NB4 (cell line): ENCODE results near the gene CEP170.

Source experiments
- DNase-seq: peaks from one replicate; pipeline ENCODE4 v3.0.0; 2010; ENCODE audit warnings: low read depth
- H3K4me3 ChIP-seq: one replicate; pipeline ENCODE4 v1.5.1; 2011; ENCODE audit warnings: mild to moderate bottlenecking, low read depth, low read length, moderate library complexity
- MYC ChIP-seq: IDR thresholded peaks from 2 replicates; pipeline ENCODE4 v1.6.1; 2011; ENCODE audit warnings: low read depth, low read length
- POLR2A ChIP-seq: IDR thresholded peaks from 2 replicates; pipeline ENCODE4 v1.6.1; 2011; ENCODE audit warnings: mild to moderate bottlenecking; ENCODE audit not compliant: insufficient read length; ENCODE audit errors: extremely low read depth
- TF ChIP-seq, protein P1 (sequence below): IDR thresholded peaks from one replicate; pipeline ENCODE4 v1.5.1; 2012; ENCODE audit warnings: low read depth, low read length
- TF ChIP-seq, protein P2 (sequence below): IDR thresholded peaks from 2 replicates; pipeline ENCODE4 v1.6.1; 2011; ENCODE audit warnings: low read depth, low read length

The CEP170 gene

DNA sequence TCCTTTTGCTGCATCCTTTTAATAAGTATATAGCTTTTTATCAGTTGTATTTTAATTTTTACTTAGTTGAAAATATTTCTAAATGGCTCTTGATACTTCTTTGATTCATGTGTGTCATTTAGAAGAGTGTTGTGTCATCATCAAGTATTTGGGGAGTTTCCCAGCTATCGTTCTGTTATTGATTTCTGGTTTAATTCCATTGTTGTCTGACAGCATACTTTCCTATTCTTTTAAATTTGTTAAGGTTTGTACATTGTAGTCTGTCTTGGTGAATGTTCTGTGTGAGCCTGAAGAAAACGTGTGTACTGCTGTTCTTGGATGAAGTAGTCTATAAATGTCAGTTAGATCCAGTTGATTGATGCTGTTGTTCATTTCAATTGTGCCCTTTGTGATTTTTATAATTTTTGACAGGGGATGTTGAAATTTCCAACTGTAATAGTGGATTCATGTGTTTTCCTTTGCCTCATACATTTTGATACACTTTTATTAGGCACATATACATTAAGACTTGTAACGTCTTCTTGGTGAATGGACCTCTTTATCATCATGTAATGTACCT, 25.6 kb upstream of the CEP170 start:
- no peak overlapping the region for H3K4me3 ChIP-seq
- TF ChIP-seq, protein P1, sequence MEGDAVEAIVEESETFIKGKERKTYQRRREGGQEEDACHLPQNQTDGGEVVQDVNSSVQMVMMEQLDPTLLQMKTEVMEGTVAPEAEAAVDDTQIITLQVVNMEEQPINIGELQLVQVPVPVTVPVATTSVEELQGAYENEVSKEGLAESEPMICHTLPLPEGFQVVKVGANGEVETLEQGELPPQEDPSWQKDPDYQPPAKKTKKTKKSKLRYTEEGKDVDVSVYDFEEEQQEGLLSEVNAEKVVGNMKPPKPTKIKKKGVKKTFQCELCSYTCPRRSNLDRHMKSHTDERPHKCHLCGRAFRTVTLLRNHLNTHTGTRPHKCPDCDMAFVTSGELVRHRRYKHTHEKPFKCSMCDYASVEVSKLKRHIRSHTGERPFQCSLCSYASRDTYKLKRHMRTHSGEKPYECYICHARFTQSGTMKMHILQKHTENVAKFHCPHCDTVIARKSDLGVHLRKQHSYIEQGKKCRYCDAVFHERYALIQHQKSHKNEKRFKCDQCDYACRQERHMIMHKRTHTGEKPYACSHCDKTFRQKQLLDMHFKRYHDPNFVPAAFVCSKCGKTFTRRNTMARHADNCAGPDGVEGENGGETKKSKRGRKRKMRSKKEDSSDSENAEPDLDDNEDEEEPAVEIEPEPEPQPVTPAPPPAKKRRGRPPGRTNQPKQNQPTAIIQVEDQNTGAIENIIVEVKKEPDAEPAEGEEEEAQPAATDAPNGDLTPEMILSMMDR = no peak
- no peak for TF ChIP-seq POLR2A
- DNase-seq = no peak

DNA sequence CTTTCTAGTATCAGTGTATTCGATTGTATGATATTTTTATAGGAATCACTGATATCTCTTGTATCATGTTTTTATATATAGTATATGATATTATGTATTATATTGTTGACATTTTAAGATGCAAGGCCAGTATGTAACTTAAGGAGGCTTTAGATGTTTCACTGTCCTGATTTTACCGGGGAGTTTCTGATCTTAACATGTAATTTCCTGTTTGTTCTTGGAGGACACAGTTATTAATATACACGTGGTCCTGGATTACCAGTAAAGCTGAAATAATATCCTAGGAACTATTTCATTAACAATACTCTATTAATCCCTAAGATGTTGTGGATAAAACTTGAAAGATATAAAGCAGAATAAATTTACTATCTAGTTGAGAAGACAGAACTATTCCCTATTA, 20.2 kb upstream of the CEP170 start:
- no peak for TF ChIP-seq POLR2A
- TF ChIP-seq, protein P1 = no peak
- TF ChIP-seq, protein P2, sequence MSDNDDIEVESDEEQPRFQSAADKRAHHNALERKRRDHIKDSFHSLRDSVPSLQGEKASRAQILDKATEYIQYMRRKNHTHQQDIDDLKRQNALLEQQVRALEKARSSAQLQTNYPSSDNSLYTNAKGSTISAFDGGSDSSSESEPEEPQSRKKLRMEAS = no peak
- TF ChIP-seq MYC = no peak
- DNase-seq = no peak
- H3K4me3 ChIP-seq = no peak overlapping the region

DNA sequence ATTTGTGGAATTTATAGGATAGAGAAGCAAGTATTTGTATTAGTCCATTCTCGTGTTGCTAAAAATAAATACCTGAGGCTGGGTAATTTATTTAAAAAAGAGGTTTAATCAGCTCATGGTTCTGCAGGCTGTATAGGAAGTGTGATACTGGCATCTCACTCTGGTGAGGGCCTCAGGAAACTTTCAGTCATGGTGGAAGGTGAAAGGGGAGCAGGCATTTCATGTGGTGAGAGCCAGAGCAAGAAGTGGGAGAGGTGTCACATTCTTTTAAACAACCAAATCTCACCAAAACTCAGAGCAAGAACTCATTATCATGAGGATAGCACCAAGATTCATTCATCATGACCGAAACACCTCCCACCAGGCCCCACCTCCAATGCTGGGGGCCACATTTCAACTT, 18.9 kb upstream of the CEP170 start:
- TF ChIP-seq MYC (no peak), POLR2A (no peak)
- TF ChIP-seq, protein P2 = no peak
- TF ChIP-seq, protein P1 = no peak
- no peak overlapping the region for H3K4me3 ChIP-seq
- no peak for DNase-seq

DNA sequence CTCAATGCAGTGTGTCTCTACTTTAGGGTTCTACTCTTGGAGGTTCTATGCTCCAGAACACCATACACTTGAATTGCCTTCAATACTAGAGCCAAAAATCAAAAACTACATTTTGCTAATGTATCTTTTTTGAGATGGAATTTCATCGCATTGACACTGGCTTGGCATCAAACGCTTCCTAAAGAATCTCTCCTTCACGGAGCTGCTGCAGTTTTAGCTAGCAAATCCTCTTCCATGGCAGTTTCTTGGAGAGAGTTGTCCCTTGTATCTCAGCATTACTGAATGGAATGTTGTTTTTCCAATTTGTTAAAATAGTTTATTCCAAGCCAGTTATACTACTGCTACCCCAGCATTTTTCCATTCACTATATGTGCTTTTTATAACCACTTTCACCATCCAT, 18.4 kb upstream of the CEP170 start:
- H3K4me3 ChIP-seq = no peak overlapping the region
- DNase-seq = no peak
- TF ChIP-seq MYC (no peak), POLR2A (no peak)
- TF ChIP-seq, protein P1 = no peak
- TF ChIP-seq, protein P2 = no peak

DNA sequence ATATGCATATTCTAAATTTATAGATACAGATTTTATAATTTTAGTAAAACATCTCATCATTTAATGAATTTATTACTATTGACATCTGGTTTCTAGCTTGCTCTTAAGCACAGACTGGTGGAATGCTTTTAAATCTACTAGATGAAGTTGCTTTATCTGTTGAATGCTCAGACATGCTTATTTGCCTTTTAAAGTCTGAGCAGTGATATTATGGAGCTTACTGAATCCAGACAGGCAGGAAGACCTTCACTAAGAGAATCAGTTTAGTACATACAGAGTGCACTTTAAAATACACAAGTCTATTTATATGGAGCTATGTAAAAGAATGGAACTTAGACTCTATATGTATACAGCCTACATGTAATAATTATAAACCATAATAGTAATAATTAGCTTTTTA, 17.3 kb upstream of the CEP170 start:
- no peak for DNase-seq
- TF ChIP-seq POLR2A = no peak
- no peak for TF ChIP-seq MYC
- TF ChIP-seq, protein P2 = no peak
- TF ChIP-seq, protein P1 = no peak
- no peak overlapping the region for H3K4me3 ChIP-seq

DNA sequence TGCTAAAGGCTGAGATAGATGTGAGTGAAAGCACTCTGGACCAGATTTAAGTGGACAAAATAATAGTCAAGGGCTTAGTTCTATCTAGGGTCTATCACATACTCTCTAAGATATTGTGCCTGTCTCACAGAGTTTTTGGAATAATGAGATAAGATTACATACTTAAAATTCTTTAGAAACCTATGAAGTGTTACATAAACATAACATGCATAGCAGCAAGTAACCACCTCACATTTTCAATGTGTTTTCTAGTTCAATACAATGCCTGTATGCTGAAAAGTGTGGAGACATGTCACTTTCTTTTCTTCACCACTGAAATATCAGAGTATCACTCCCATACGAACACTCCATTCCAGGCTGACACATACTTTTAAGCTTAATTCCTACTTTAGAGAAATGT, 16.9 kb upstream of the CEP170 start:
- no peak for TF ChIP-seq POLR2A
- TF ChIP-seq, protein P2 = no peak
- DNase-seq = no peak
- H3K4me3 ChIP-seq = no peak overlapping the region
